GM10266 (cell line): ENCODE results near the gene ETV6.

ENCODE experiments used
- DNase-seq: peaks from one replicate; pipeline ENCODE4 v3.0.0; 2012; ENCODE audit errors: extremely low spot score
- CTCF ChIP-seq: IDR thresholded peaks from 2 replicates; pipeline ENCODE4 v1.5.1; 2012; ENCODE audit warnings: mild to moderate bottlenecking, low read depth; ENCODE audit not compliant: control insufficient read depth, insufficient read depth; ENCODE audit errors: missing control alignments

ETV6 gene

GRCh38 chr12:11734580-11735180 lies 85.2 kb downstream of the ETV6 start:
- TF ChIP-seq CTCF, result no peak
- no peak for DNase-seq

- no peak for DNase-seq
- no peak for TF ChIP-seq CTCF
Observed at GRCh38 chr12:11738450-11738849, 89.0 kb downstream of the ETV6 start.

GRCh38 chr12:11739980-11740577 lies 90.6 kb downstream of the ETV6 start:
- no peak for DNase-seq
- no peak for TF ChIP-seq CTCF

GRCh38 chr12:11741434-11742092 lies 92.1 kb downstream of the ETV6 start:
- no peak for TF ChIP-seq CTCF
- no peak for DNase-seq

- TF ChIP-seq CTCF, result no peak
- no peak for DNase-seq
Observed at GRCh38 chr12:11743423-11744409, 94.2 kb downstream of the ETV6 start.

- DNase-seq, result no peak
- TF ChIP-seq CTCF, result no peak
Observed at GRCh38 chr12:11744410-11744801, 94.9 kb downstream of the ETV6 start.
